Measurements from ENCODE around the gene NAP1L5.

NAP1L5 gene, protein sequence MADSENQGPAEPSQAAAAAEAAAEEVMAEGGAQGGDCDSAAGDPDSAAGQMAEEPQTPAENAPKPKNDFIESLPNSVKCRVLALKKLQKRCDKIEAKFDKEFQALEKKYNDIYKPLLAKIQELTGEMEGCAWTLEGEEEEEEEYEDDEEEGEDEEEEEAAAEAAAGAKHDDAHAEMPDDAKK

GRCh38 chr4:88697588-88698329, at the start of gene NAP1L5:
NAP1L5 (minus strand) TSS chr4:88697829; CDS start chr4:88697754, 75 bp downstream.
- peak; percentile 30 to 55 (median 40) for DNase-seq (ENCODE audit: low read depth in 2 of 3, low spot score in 1 of 3)

DNA sequence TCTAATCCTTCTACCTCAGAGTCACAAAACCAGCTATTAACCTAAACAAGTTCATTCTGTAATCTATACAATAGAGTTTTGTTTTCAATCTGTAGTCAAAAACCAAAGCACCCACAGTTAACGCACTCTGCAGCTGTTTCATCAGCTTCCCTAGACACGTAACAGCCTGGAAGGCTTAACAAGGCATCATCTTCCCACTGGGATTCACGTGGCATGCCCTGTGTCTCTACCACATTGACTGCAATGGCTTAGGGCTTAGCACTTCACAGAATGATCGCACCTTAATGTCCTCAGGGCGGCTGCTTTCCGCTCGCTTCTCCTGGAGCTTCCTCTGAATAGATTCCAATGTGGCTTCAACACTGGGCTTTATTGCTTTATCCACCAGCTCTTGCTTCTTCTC, 49.7 kb upstream of the NAP1L5 start:
- no peak for DNase-seq (ENCODE audit: low read depth in 2 of 3, low spot score in 1 of 3)

DNA sequence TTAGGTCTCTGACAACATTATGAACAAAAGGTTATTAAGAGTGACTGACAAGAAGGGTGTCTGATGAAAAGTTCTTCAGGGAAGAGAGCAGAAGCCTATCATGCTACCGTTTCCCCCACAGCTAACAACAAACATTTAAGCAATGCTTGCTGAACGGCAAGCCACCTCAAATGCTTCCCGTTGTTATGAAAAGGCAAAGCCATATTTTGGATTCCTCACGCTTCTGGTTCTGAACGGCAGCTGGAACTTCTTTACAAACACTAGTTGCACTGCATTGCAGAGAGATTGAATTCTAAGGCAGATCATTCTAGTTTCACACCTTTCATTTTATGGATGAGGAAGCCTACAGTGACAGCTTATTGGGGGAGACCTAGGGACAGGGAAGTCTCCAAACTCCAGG, 48.6 kb upstream of the NAP1L5 start:
- DNase-seq (ENCODE audit: low read depth in 2 of 3, low spot score in 1 of 3): no peak

DNA sequence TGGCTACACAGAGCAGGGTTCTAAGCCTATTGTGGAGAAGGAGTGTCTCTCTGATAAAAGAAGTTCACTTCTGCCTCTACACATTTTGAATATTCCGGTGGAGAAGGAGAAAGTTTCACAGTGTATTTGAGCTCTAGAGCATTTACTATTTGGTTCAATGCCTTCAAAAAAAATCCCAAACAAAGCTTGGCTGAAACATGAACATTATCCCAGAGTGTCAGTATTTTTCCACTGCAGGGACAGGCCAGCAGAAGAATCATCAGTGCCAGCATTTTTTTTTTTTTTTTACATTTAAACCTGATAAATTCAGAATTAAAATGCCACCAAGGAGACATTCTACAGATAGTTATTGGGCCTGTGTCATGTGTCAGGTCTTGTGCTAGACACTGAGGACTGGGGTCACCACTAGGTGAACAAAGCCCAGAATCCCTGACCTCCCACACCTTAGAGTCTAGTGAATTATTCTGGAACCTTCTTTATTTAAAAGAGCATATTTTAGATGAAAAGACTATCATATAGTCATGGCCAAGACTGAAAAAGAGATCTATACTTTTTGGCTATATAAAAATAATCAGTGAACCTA, 48.0 kb upstream of the NAP1L5 start:
- DNase-seq (ENCODE audit: low read depth in 2 of 3, low spot score in 1 of 3): no peak

- DNase-seq (ENCODE audit: low read depth in 2 of 3, low spot score in 1 of 3): no peak
These were observed 47.5 kb upstream of the NAP1L5 start for GRCh38 chr4:88745175-88745574.

- no peak for DNase-seq (ENCODE audit: low read depth in 2 of 3, low spot score in 1 of 3)
These were observed 47.0 kb upstream of the NAP1L5 start for GRCh38 chr4:88744609-88745008.

DNA sequence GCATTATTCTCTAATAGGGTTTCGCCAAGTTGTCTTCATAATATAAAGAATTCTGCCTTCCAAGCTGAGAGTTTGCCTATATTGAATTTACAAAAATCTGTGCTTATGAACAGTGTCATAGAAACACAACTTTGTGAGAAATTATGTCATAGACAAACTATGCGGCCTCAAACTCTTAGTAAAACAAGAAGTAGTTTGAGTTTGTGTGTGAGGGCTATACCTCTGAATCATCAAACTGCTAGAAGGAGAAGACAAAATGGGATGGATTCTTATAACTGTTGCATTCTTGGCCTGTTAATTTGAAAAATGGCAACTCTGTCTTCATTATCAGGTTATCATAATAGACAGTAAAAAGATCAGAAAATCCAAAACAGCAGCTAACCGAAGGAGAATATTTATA, 46.1 kb upstream of the NAP1L5 start:
- DNase-seq (ENCODE audit: low read depth in 2 of 3, low spot score in 1 of 3): no peak

DNA sequence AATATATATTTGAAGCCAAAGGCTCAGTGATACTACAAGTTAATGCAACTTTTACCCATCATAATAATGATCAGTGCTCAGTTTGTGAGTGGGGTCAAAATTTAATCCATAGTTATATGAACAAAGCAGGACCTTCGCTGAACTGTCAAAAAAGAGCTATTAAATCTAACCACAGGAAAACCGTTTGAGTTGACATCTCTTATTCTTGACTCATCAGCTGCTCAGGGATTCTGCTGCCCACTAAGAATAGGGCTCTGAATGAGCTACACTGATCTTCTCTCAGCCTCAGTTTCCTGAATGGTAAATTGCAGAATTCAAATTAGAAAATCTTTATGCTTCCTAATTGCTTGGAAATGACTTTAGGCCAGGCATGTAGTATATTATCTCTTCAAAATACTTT, 44.9 kb upstream of the NAP1L5 start:
- no peak for DNase-seq (ENCODE audit: low read depth in 2 of 3, low spot score in 1 of 3)

DNA sequence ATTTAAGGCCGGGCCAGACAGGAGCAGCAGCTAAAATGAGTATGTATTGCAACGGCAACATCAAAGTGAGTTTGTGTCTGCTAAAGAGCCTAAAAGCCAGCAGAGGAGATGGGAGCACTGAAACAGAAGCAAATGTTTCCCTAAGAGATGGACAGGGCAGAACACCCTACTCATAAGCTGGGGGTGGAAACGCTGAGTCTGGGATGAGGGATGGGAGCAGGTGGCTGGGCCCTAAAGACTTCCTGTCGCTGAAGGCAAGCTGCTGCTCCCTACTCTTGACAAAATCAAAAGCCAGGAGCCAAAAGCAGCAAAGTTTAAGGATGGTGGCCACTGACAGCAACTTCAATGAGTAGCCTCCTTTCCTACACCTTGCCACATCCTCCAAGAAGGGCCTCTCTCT, 40.6 kb upstream of the NAP1L5 start:
- no peak for DNase-seq (ENCODE audit: low read depth in 2 of 3, low spot score in 1 of 3)

GRCh38 chr4:88737307-88737941, 39.8 kb upstream of the NAP1L5 start:
- no peak for DNase-seq (ENCODE audit: low read depth in 2 of 3, low spot score in 1 of 3)

DNA sequence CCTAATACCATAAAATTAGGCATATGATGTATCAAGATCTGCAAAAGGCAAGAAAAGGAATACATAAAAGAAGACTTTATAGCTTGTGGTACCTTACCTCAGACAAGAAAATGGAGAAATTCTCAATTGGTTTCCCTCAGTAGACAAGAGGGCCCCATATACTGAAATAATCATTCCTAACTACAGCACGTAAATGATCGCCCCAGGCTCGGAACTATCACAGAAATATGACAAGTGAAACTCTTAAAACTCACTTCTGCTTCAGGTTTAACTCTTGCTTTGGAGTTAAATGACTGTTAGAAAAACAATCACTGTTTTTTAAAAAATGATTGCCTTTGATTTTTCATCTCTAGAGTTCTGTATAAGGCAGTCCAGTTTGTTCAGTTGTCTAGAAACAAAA, 38.6 kb upstream of the NAP1L5 start:
- DNase-seq (ENCODE audit: low read depth in 2 of 3, low spot score in 1 of 3): no peak

- no peak for DNase-seq (ENCODE audit: low read depth in 2 of 3, low spot score in 1 of 3)
These were observed 37.9 kb upstream of the NAP1L5 start for GRCh38 chr4:88735564-88735963.

DNA sequence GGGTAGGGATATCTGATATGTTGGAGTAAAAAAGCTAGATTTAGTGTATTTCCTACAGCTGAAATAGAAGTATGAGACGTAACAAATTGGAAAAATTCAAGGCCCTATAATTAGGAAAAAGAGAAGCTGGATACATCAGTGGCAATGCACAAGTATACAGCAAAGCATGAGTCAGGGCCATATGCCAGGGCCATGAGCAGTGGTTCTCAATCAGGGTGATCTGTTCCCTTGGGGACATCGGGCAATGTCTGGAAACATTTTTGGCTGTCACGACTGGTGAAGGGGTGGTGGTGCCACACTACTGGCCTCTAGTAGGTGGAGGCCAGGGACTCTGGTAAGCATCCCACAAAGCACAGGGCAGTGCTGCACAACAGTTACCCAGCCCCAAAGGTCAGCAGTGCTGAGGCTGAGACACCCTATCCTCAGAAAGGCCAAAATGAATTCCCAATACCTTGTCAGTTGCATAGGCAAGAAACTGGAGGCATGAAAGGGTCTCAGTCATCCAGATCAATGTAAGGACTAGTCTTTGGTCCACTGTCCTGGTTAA, 36.8 kb upstream of the NAP1L5 start:
- DNase-seq (ENCODE audit: low read depth in 2 of 3, low spot score in 1 of 3): no peak

DNA sequence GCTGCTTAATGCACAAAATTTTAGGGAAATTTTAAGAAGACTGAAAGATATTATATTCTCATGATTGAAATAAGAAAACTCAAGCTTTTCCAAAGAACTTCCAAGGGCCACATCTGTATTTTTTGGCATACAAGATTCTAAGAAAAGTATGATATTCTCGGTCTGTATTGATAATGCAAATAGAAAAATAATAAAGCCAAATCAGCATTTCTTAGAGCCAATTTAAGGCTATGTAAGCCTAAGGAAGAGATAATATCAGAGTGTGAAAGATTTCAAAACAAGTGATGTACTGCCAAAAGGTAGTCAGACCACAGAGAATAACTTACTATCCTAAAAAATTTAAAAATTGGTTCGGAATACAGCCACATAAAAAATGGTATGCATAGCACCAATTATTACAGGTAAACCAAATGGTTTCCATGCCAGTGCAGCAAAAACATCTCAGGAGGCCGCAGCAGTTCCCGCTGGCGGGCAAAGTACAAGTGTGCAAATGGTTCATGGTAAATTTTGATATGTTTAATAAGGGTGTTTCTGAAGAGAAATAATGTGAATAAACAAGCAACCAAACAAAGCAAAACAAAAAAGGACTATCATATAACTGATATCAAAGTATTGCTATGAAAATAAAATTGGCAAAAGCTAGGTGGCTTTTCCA, 35.2 kb upstream of the NAP1L5 start:
- no peak for DNase-seq (ENCODE audit: low read depth in 2 of 3, low spot score in 1 of 3)

- no peak for DNase-seq (ENCODE audit: low read depth in 2 of 3, low spot score in 1 of 3)
These were observed 33.8 kb upstream of the NAP1L5 start for GRCh38 chr4:88731381-88731780.

DNA sequence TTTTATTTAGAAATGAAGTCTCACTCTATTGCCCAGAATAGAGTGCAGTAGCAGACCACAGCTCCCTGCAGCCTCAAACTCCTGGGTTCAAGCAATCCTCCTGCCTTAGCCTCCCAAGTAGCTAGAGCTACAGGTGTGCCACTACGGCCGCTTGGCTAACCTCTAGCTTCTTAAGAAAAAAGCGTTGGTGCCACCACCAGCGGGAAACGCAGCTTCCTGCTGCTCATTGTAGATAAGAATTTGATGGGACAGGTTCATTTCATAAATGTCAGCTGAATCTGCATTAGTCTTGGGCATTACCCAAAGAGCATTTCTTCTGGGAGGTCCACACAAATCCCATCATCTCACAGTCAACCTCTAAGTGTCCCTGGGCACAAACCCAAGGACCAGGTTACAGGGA, 33.2 kb upstream of the NAP1L5 start:
- DNase-seq (ENCODE audit: low read depth in 2 of 3, low spot score in 1 of 3): no peak

DNA sequence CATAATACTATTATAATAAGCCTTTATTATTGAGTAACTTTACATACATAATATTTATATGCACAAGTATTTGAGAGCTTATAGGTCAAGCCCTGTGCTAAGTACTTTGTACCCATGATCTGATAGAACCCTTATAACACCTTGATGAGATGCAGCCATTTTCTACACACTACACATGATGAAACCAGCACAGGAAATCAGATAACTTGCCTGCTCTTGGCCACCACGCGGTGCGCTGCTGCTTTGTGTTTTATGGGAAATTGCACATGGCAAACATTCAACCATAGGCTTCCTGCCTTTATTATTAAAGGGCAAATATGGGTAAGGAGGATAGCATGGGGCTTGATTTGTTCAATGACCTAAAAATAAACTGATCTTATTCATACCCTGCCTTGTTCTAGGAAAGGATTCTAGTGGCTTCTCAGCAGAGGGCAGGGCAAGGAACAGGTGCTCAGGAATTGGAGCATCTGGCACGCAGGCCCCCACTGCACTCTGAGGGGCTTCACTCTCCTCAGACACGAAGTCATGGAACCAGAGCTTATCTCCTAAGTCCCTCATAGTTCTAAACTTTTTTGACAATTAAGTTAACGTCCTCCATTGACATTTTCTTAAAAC, 31.6 kb upstream of the NAP1L5 start:
- DNase-seq (ENCODE audit: low read depth in 2 of 3, low spot score in 1 of 3): no peak

DNA sequence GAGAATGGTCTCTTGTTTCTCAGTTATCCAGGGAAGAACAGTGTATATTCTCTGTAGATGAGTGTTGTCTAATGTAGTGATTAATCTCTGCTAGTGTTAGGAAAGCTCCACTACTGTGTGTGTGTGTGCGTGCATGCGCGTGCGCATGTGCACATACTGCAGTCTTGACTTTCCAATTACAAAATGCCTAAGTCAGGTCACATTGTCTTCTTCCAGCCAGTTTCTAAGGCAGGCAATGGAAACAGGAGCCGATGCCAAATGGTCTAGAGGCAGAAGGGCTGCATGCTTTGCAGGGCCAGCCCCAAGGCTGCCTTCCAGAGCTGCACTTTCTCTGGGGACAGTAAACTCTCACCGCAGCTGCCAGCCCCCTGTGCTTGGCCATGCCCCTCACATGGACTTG, 30.5 kb upstream of the NAP1L5 start:
- DNase-seq (ENCODE audit: low read depth in 2 of 3, low spot score in 1 of 3): no peak

- DNase-seq (ENCODE audit: low read depth in 2 of 3, low spot score in 1 of 3): no peak
These were observed 28.4 kb upstream of the NAP1L5 start for GRCh38 chr4:88725986-88726385.

DNA sequence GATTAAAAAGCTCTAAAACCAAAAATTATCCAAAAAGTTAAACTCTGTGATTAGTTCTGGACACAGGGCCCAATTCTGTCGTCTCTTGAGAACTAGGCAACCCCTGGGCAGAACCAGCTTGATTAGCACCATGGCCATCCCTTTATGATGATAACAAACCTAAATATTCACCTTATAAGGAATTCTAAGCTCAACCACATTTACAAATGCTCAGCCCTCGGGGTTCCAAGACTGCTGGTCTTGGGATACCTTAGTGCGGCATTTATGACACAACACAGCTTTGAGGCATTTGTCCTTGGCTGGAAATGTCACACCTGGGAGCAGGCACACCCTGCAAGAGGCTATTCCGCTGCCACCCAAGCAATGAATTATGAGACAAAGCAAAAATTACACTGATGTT, 27.5 kb upstream of the NAP1L5 start:
- no peak for DNase-seq (ENCODE audit: low read depth in 2 of 3, low spot score in 1 of 3)

DNA sequence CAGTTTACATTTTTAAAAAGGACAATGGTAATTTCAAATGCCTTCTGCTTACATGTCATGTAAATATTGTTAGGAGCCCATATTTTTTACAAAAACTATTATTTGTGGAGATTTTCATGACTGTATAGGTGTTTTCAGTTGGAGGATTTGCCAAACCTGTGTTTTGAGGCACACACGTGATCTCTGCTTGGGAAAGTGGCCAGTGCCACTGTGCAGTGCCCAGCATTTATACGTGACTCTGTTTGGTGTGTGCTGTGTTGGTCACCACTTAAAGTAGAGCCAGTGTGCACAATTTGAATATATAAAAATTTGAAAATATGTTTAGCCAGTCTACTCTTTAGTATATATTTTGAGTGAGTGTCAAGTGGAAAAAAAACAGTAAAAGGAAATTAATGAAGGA, 26.8 kb upstream of the NAP1L5 start:
- no peak for DNase-seq (ENCODE audit: low read depth in 2 of 3, low spot score in 1 of 3)

Data from stimulated activated CD4-positive, alpha-beta T cell treated with anti-CD3 and anti-CD28 coated beads, Interleukin-12 subunit alpha, Interleukin-12 subunit beta, amount 100 ng/mL, for 48 hours (primary cell).